Measurements from ENCODE around the gene PPID.
"Not testable (repeated sequence)": the region's sequence is repeated elsewhere in the genome, so short reads cannot be mapped to it uniquely, and the experiment has no call there.

Gene PPID

DNA sequence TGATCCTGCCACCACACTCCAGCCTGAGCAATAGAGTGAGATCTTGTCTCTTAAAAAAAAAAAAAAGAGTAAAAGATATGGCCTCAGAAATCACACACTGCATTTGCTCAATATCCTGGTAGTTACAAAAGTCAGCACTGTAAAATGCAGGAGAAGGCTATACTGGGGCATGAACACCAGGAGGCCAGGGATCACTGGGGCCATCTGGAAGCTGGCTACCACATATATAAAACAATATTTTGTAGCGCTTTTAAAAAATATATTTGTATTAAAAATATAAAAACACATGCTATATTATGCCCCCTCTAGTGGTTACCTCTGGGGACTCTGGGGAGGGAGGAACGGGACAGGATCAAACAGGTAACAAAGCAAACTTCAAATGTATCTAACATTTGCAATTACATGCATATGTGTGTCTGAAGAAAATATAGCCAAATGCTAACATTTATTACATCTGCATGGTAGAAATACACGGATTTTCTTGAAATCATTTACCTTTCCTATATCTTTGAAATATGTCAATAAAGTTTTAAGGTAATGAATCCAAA is 55.5 kb downstream of the PPID start:
- no peak for DNase-seq (ENCODE audit: low read depth, low spot score)

GRCh38 chr4:158666892-158667291 is 56.3 kb downstream of the PPID start:
- no peak for DNase-seq (ENCODE audit: low read depth, low spot score)

GRCh38 chr4:158664806-158665205 is 58.4 kb downstream of the PPID start:
- DNase-seq (ENCODE audit: low read depth, low spot score) = no peak

GRCh38 chr4:158663707-158664625 is 59.2 kb downstream of the PPID start:
- not testable (repeated sequence) for DNase-seq (ENCODE audit: low read depth, low spot score)

DNA sequence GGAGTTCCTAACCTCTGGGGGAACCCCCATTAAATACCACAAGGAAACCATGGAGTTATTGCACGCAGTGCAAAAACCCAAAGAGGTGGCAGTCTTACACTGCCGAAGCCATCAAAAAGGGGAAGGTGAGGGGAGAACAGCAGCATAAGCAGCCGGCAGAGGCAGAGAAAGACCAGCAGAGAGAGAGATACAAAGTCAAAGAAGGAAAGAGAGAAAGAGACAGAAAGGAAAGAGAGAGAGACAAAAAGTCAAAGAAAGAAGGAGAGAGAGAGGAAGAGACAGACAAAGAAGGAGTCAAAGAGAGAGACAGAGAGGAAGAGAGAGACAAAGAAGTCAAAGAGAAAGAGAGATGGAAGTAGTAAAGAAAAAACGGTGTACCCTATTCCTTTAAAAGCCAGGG is 59.9 kb downstream of the PPID start:
- DNase-seq (ENCODE audit: low read depth, low spot score) = not testable (repeated sequence)
